Spinal cord (tissue), 10 donors: ENCODE results near the gene HAPLN2. TPM values are rescaled to one million over a fixed set of nuclear protein-coding genes. Genes with fewer than 3 reads are reported as not detected.
"Not testable (repeated sequence)": the region's sequence is repeated elsewhere in the genome, so short reads cannot be mapped to it uniquely, and the experiment has no call there.

Experiments used
- DNase-seq, 6 donors: peaks; one replicate each; pipeline versions ENCODE4 v3.0.0 to v3.0.0-alpha.2; 2013 to 2015; ENCODE audit warnings: low spot score in 6 of 6, low read depth in 4 of 6
- H3K27ac ChIP-seq: one replicate; pipeline ENCODE4 v1.5.1; 2013; ENCODE audit warnings: low read depth, low read length, control low read depth
- H3K27me3 ChIP-seq: one replicate; pipeline ENCODE4 v1.6.1; 2013; ENCODE audit warnings: low read length; ENCODE audit not compliant: control insufficient read depth, insufficient read depth
- H3K36me3 ChIP-seq: one replicate; pipeline ENCODE4 v1.6.1; 2013; ENCODE audit warnings: low read length; ENCODE audit not compliant: control insufficient read depth, insufficient read depth
- H3K4me1 ChIP-seq: one replicate; pipeline ENCODE4 v1.6.1; 2013; ENCODE audit warnings: low read length; ENCODE audit not compliant: control insufficient read depth, insufficient read depth
- H3K4me3 ChIP-seq: one replicate; pipeline ENCODE4 v1.5.1; 2013; ENCODE audit warnings: low read depth, low read length, control low read depth
- H3K9me3 ChIP-seq: one replicate; pipeline ENCODE4 v1.6.1; 2013; ENCODE audit warnings: low read length; ENCODE audit not compliant: control insufficient read depth, insufficient read depth
- WGBS: methylation state at CpG from one replicate; pipeline ENCODE4 v1.1.5; 2013; ENCODE audit warnings: missing lambda C conversion rate; ENCODE audit not compliant: insufficient coverage; 5-methylcytosine and 5-hydroxymethylcytosine counted together
- polyA plus RNA-seq, 2 donors: library from polyadenylated mRNA; unstranded; fragments of 120-200 nt; gene quantifications; one replicate each; pipeline ENCODE4 v1.2.1, GENCODE V29; 2013; ENCODE audit not compliant: insufficient read length in 2 of 2
- total RNA-seq, 2 donors: library from RNA; depleted of rRNA in 1 of 2; stranded (reverse); fragments of 120-200 nt in 1 of 2; fragments of >200 nt in 1 of 2; gene quantifications; one replicate each; pipeline versions ENCODE4 v1.2.3 to v1.2.4, GENCODE V29; 2013 to 2014
- donor health status: healthy.

HAPLN2 gene
- total and polyA plus RNA-seq, 4 donors: 7.3 to 38.8 (median 23.6) TPM

- DNase-seq: no peak
- no peak overlapping the region for H3K27ac ChIP-seq
- WGBS: 100% methylated on average over 1 of the region's 4 CpGs
- peaks cover 38% of the 10 kb centered on the region for H3K36me3 ChIP-seq
- no peak overlapping the region for H3K4me3 ChIP-seq
- peaks cover 37% of the 10 kb centered on the region for H3K4me1 ChIP-seq
- H3K27me3 ChIP-seq: no peaks in the 10 kb centered on the region
- H3K9me3 ChIP-seq: no peaks in the 10 kb centered on the region
Observed at GRCh38 chr1:156598731-156599432, 20.3 kb upstream of the HAPLN2 start.

- Histone ChIP-seq H3K9me3 (no peaks in the 10 kb centered on the region), H3K36me3 (peaks cover 37% of the 10 kb centered on the region), H3K4me1 (peaks cover 32% of the 10 kb centered on the region), H3K27ac (no peak overlapping the region), H3K27me3 (no peaks in the 10 kb centered on the region), H3K4me3 (no peak overlapping the region)
- WGBS: no CpG with 5 or more reads among the region's 3 CpGs
- DNase-seq: no peak
Observed at GRCh38 chr1:156599811-156600210, 19.4 kb upstream of the HAPLN2 start.

GRCh38 chr1:156600733-156601121, 18.5 kb upstream of the HAPLN2 start:
- Histone ChIP-seq H3K36me3 (peaks cover 28% of the 10 kb centered on the region), H3K27me3 (no peaks in the 10 kb centered on the region), H3K4me1 (peaks cover 24% of the 10 kb centered on the region), H3K27ac (no peak overlapping the region), H3K9me3 (no peaks in the 10 kb centered on the region), H3K4me3 (peak overlapping the region; percentile 94)
- no peak for DNase-seq
- 4% methylated on average over 11 of the region's 13 CpGs for WGBS

- WGBS: 0% methylated on average over 33 of the region's 35 CpGs
- peak; percentile 83 to 98 (median 88) for DNase-seq
- H3K27ac ChIP-seq: peak within 1 kb of the TSS; percentile 91
Observed at GRCh38 chr1:156601122-156601830, 17.9 kb upstream of the HAPLN2 start, which contains the start of gene GPATCH4. Gene GPATCH4, minus strand, starts transcription at chr1:156601479.

GRCh38 chr1:156601892-156602291, 17.3 kb upstream of the HAPLN2 start:
- Histone ChIP-seq H3K36me3 (peaks cover 17% of the 10 kb centered on the region), H3K4me3 (peak overlapping the region; percentile 94), H3K4me1 (peaks cover 22% of the 10 kb centered on the region), H3K9me3 (no peaks in the 10 kb centered on the region), H3K27me3 (no peaks in the 10 kb centered on the region), H3K27ac (peak overlapping the region; percentile 91)
- WGBS: 52% methylated on average over 5 of the region's 12 CpGs
- no peak for DNase-seq

More at GRCh38 chr1:156601122-156601830, 17.9 kb upstream of the HAPLN2 start, which contains the start of gene GPATCH4:
- Histone ChIP-seq H3K4me1 (peaks cover 22% of the 10 kb centered on the region), H3K36me3 (peaks cover 23% of the 10 kb centered on the region), H3K4me3 (peak within 1 kb of the TSS; percentile 94), H3K9me3 (no peaks in the 10 kb centered on the region), H3K27me3 (no peaks in the 10 kb centered on the region)

GRCh38 chr1:156602557-156602993, 16.6 kb upstream of the HAPLN2 start:
- no peaks in the 10 kb centered on the region for H3K27me3 ChIP-seq
- H3K27ac ChIP-seq: no peak overlapping the region
- H3K4me3 ChIP-seq: no peak overlapping the region
- H3K36me3 ChIP-seq: peaks cover 10% of the 10 kb centered on the region
- peaks cover 22% of the 10 kb centered on the region for H3K4me1 ChIP-seq
- 34% methylated on average over 8 of the region's 10 CpGs for WGBS
- H3K9me3 ChIP-seq: no peaks in the 10 kb centered on the region
- no peak for DNase-seq

- H3K9me3 ChIP-seq, H3K27me3 ChIP-seq, H3K36me3 ChIP-seq, H3K4me1 ChIP-seq, H3K27ac ChIP-seq, DNase-seq, H3K4me3 ChIP-seq: not testable (repeated sequence)
- 92% methylated on average over 4 of the region's 4 CpGs for WGBS
Observed at GRCh38 chr1:156607344-156607743, 11.9 kb upstream of the HAPLN2 start.

GRCh38 chr1:156608036-156608674, 11.1 kb upstream of the HAPLN2 start:
- H3K4me3 ChIP-seq: no peak overlapping the region
- no peaks in the 10 kb centered on the region for H3K36me3 ChIP-seq
- H3K27ac ChIP-seq: no peak overlapping the region
- no peaks in the 10 kb centered on the region for H3K9me3 ChIP-seq
- no peaks in the 10 kb centered on the region for H3K27me3 ChIP-seq
- 10% methylated on average over 4 of the region's 7 CpGs for WGBS
- peaks cover 3% of the 10 kb centered on the region for H3K4me1 ChIP-seq
- peak in 2 of 6 donors; percentile 86 to 91 for DNase-seq

GRCh38 chr1:156608981-156609380, 10.2 kb upstream of the HAPLN2 start:
- Histone ChIP-seq H3K27ac (no peak overlapping the region), H3K27me3 (no peaks in the 10 kb centered on the region), H3K4me3 (no peak overlapping the region), H3K36me3 (no peaks in the 10 kb centered on the region), H3K9me3 (no peaks in the 10 kb centered on the region), H3K4me1 (peaks cover 3% of the 10 kb centered on the region)
- WGBS: 51% methylated on average over 4 of the region's 6 CpGs
- DNase-seq: peak in 1 of 6 donors; percentile 73
